Measurements from ENCODE around the gene WDR18.

GRCh38 chr19:1004204-1004802, 20.2 kb downstream of the WDR18 start:
- TF ChIP-seq TAF1 (IDR thresholded peaks at IDR 0.05; ENCODE audit: borderline replicate concordance, insufficient read depth, low read length) (no peak), REST (IDR thresholded peaks at IDR 0.05; ENCODE audit: insufficient read depth in 1 of 2, low read depth in 2 of 2, low read length in 2 of 2) (no peak), SIN3A (IDR thresholded peaks at IDR 0.05; ENCODE audit: borderline replicate concordance, insufficient read depth, low read length) (no peak), POLR2AphosphoS5 (IDR thresholded peaks at IDR 0.05; ENCODE audit: low read depth, low read length) (no peak)
